Measurements from ENCODE around the gene ZNF341. TPM values are rescaled to one million over a fixed set of nuclear protein-coding genes. Genes with fewer than 3 reads are reported as not detected.

Gene ZNF341
- total RNA-seq, 1 donor from 2014 or later: 2.3 TPM

GRCh38 chr20:33771938-33772337 is 40.1 kb downstream of the ZNF341 start:
- Histone ChIP-seq H3K4me3 (ENCODE audit: low read depth, low read length) (no peak overlapping the region), H3K27me3 (ENCODE audit: control insufficient read depth, insufficient read depth, low read length) (no peaks in the 10 kb centered on the region), H3K36me3 (ENCODE audit: control insufficient read depth, insufficient read depth, low read length) (no peaks in the 10 kb centered on the region)
- DNase-seq (ENCODE audit: low read depth): no peak
- no peak for TF ChIP-seq CTCF (IDR thresholded peaks at IDR 0.05; ENCODE audit: insufficient read depth, low read length, poor library complexity, severe bottlenecking)

- DNase-seq (ENCODE audit: low read depth): no peak
- Histone ChIP-seq H3K4me3 (ENCODE audit: low read depth, low read length) (no peak overlapping the region), H3K27me3 (ENCODE audit: control insufficient read depth, insufficient read depth, low read length) (no peaks in the 10 kb centered on the region), H3K36me3 (ENCODE audit: control insufficient read depth, insufficient read depth, low read length) (no peaks in the 10 kb centered on the region)
- no peak for TF ChIP-seq CTCF (IDR thresholded peaks at IDR 0.05; ENCODE audit: insufficient read depth, low read length, poor library complexity, severe bottlenecking)
Observed at GRCh38 chr20:33772439-33772838, 40.6 kb downstream of the ZNF341 start.

GRCh38 chr20:33773412-33774089 is 41.8 kb downstream of the ZNF341 start:
- Histone ChIP-seq H3K36me3 (ENCODE audit: control insufficient read depth, insufficient read depth, low read length) (no peaks in the 10 kb centered on the region), H3K27me3 (ENCODE audit: control insufficient read depth, insufficient read depth, low read length) (no peaks in the 10 kb centered on the region), H3K4me3 (ENCODE audit: low read depth, low read length) (no peak overlapping the region)
- TF ChIP-seq CTCF (IDR thresholded peaks at IDR 0.05; ENCODE audit: insufficient read depth, low read length, poor library complexity, severe bottlenecking): no peak
- no peak for DNase-seq (ENCODE audit: low read depth)

GRCh38 chr20:33777816-33778215 is 46.0 kb downstream of the ZNF341 start:
- H3K4me3 ChIP-seq (ENCODE audit: low read depth, low read length): no peak overlapping the region
- no peak for TF ChIP-seq CTCF (IDR thresholded peaks at IDR 0.05; ENCODE audit: insufficient read depth, low read length, poor library complexity, severe bottlenecking)
- no peaks in the 10 kb centered on the region for H3K27me3 ChIP-seq (ENCODE audit: control insufficient read depth, insufficient read depth, low read length)
- no peaks in the 10 kb centered on the region for H3K36me3 ChIP-seq (ENCODE audit: control insufficient read depth, insufficient read depth, low read length)
- DNase-seq (ENCODE audit: low read depth): no peak

- no peaks in the 10 kb centered on the region for H3K36me3 ChIP-seq (ENCODE audit: control insufficient read depth, insufficient read depth, low read length)
- TF ChIP-seq CTCF (IDR thresholded peaks at IDR 0.05; ENCODE audit: insufficient read depth, low read length, poor library complexity, severe bottlenecking): no peak
- H3K4me3 ChIP-seq (ENCODE audit: low read depth, low read length): no peak overlapping the region
- DNase-seq (ENCODE audit: low read depth): no peak
- no peaks in the 10 kb centered on the region for H3K27me3 ChIP-seq (ENCODE audit: control insufficient read depth, insufficient read depth, low read length)
Observed at GRCh38 chr20:33781133-33781532, 49.3 kb downstream of the ZNF341 start.

- no peaks in the 10 kb centered on the region for H3K27me3 ChIP-seq (ENCODE audit: control insufficient read depth, insufficient read depth, low read length)
- TF ChIP-seq CTCF (IDR thresholded peaks at IDR 0.05; ENCODE audit: insufficient read depth, low read length, poor library complexity, severe bottlenecking): no peak
- no peak for DNase-seq (ENCODE audit: low read depth)
- H3K36me3 ChIP-seq (ENCODE audit: control insufficient read depth, insufficient read depth, low read length): no peaks in the 10 kb centered on the region
- H3K4me3 ChIP-seq (ENCODE audit: low read depth, low read length): no peak overlapping the region
Observed at GRCh38 chr20:33781945-33782344, 50.1 kb downstream of the ZNF341 start.
